GM19438 (cell line): ENCODE measurements around the gene GAS5.

Experiments
- ATAC-seq: cut with Tn5 transposase; IDR thresholded peaks from one replicate; pipeline ENCODE4 v1.9.1; 2021; ENCODE audit warnings: low read depth; ENCODE audit not compliant: unreplicated experiment

GAS5 gene

GRCh38 chr1:173832748-173833147, 35.0 kb downstream of the GAS5 start:
- no peak for ATAC-seq

- ATAC-seq: no peak
Observed at GRCh38 chr1:173827611-173828010, 40.2 kb downstream of the GAS5 start.

GRCh38 chr1:173824315-173825081, 43.3 kb downstream of the GAS5 start, which contains the start of the genes CENPL and DARS2:
Gene CENPL, minus strand, starts transcription at chr1:173824883. Its CDS starts 13,584 bp downstream, at chr1:173811299.
Gene DARS2, plus strand, starts transcription at chr1:173824673. Its CDS starts 557 bp downstream, at chr1:173825230.
- peak; percentile 77 for ATAC-seq

- peak; percentile 38 for ATAC-seq
Observed at GRCh38 chr1:173823781-173824314, 43.9 kb downstream of the GAS5 start.

- no peak for ATAC-seq
Observed at GRCh38 chr1:173821680-173822079, 46.1 kb downstream of the GAS5 start.

- no peak for ATAC-seq
Observed at GRCh38 chr1:173818459-173818858, 49.3 kb downstream of the GAS5 start.
